Adrenal gland (tissue), 12 donors: ENCODE data around the gene KDM2A. TPM values are rescaled to one million over a fixed set of nuclear protein-coding genes. Genes with fewer than 3 reads are reported as not detected.

Experiments
- DNase-seq, 7 donors: peaks; one replicate each; pipeline ENCODE4 v3.0.0-alpha.2; 2019 to 2020
- H3K27ac ChIP-seq, 5 donors: fragments of 200-600 bp; sonication (generic) in 4 of 5; 1 replicate in 3 of 5; 2 replicates in 2 of 5; pipeline versions ENCODE4 v1.5.1 to v1.8.0; 2016 to 2020; ENCODE audit warnings: mild to moderate bottlenecking in 1 of 5
- H3K27me3 ChIP-seq: fragments of 200-600 bp; 2 replicates; pipeline ENCODE4 v1.8.0; 2021
- H3K36me3 ChIP-seq, 2 donors: fragments of 200-600 bp; replicated peaks in 1 of 2; 1 replicate in 1 of 2; 2 replicates in 1 of 2; pipeline versions ENCODE4 v1.5.1 to v1.8.0; 2018 to 2022
- H3K4me1 ChIP-seq, 2 donors: fragments of 200-600 bp; replicated peaks in 1 of 2; 1 replicate in 1 of 2; 2 replicates in 1 of 2; pipeline versions ENCODE4 v1.5.1 to v1.8.0; 2018 to 2021
- H3K4me3 ChIP-seq, 4 donors: fragments of 200-600 bp; sonication (generic) in 3 of 4; one replicate each; pipeline ENCODE4 v1.5.1; 2016 to 2018
- H3K9me3 ChIP-seq, 3 donors: fragments of 200-600 bp; sonication (generic) in 1 of 3; replicated peaks in 1 of 3; 1 replicate in 2 of 3; 2 replicates in 1 of 3; pipeline versions ENCODE4 v1.5.1 to v1.8.0; 2016 to 2021
- POLR2A ChIP-seq, 2 donors: fragments of 450-650 bp; IDR thresholded peaks; one replicate each; pipeline ENCODE4 v1.6.1; 2017; ENCODE audit warnings: antibody characterized with exemption in 2 of 2, mild to moderate bottlenecking in 2 of 2, moderate library complexity in 1 of 2
- WGBS, 4 donors: extraction: QIAGEN DNeasy Blood & Tissue Kit in 2 of 4; methylation state at CpG; one replicate each; pipeline versions ENCODE4 v1.1.5 to v1.1.7; 2013 to 2017; 5-methylcytosine and 5-hydroxymethylcytosine counted together
- intact Hi-C, 2 donors: fragments of 100-400 bp; cut with DNase I; formaldehyde crosslinking; loops; one replicate each; pipeline versions ENCODE4 v1.14.1 to v1.15.0; 2022 to 2023
- polyA plus RNA-seq, 3 donors: library from polyadenylated mRNA; stranded (reverse); fragments of 200-250 nt in 2 of 3; fragments of 350-450 nt in 1 of 3; fragmentation: Illumina TruSeq in 1 of 3; extraction: RNeasy Lipid Tissue Mini Kit (QIAGEN cat#74804) in 1 of 3; gene quantifications; one replicate each; pipeline ENCODE4 v1.2.3, GENCODE V29; 2013 to 2014
- total RNA-seq, 9 donors: library from RNA; depleted of rRNA in 4 of 9; stranded (reverse); fragments of >200 nt in 4 of 9; fragments of 120-200 nt in 1 of 9; fragmentation: NEBNext Ultra II Directional in 1 of 9; extraction: Animal tissue kit (Norgen Biotek cat#: 25700) in 1 of 9; gene quantifications; one replicate each; pipeline versions ENCODE4 v1.1.0 to v1.2.4, GENCODE V29; 2013 to 2023
- TF ChIP-seq, protein P1 (sequence below), 6 experiments: fragments of 450-650 bp in 4 of 6; fragments of 200-600 bp in 2 of 6; sonication (generic) in 1 of 6; IDR thresholded peaks; 1 replicate in 5 of 6; 2 replicates in 1 of 6; pipeline versions ENCODE4 v1.5.1 to v1.8.0; 2016 to 2021; ENCODE audit warnings: antibody characterized with exemption in 6 of 6, mild to moderate bottlenecking in 2 of 6, moderate library complexity in 1 of 6
- donor health status: healthy with polysubstance abuse.
- donor health status: Bipolar disorder and iron deficiency.
- donor health status: DM: yes; HTN: yes; CAD: no.
- donor health status: DM: no; HTN: no; CAD: no.
- donor health status: DM: no; HTN: no; CAD: no.
- donor health status: DM: yes; HTN: yes; CAD: no.

The KDM2A gene
- total and polyA plus RNA-seq, 12 donors: 30.6 to 65.3 (median 45.7) TPM

GRCh38 chr11:67261946-67262681 is 143.1 kb downstream of the KDM2A start:
- H3K9me3 ChIP-seq: no peaks in the 10 kb centered on the region
- TF ChIP-seq POLR2A (IDR thresholded peaks at IDR 0.05): no peak
- TF ChIP-seq, protein P1, sequence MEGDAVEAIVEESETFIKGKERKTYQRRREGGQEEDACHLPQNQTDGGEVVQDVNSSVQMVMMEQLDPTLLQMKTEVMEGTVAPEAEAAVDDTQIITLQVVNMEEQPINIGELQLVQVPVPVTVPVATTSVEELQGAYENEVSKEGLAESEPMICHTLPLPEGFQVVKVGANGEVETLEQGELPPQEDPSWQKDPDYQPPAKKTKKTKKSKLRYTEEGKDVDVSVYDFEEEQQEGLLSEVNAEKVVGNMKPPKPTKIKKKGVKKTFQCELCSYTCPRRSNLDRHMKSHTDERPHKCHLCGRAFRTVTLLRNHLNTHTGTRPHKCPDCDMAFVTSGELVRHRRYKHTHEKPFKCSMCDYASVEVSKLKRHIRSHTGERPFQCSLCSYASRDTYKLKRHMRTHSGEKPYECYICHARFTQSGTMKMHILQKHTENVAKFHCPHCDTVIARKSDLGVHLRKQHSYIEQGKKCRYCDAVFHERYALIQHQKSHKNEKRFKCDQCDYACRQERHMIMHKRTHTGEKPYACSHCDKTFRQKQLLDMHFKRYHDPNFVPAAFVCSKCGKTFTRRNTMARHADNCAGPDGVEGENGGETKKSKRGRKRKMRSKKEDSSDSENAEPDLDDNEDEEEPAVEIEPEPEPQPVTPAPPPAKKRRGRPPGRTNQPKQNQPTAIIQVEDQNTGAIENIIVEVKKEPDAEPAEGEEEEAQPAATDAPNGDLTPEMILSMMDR (IDR thresholded peaks at IDR 0.05): no peak
- peak overlapping the region in 1 of 5 donors; percentile 88 for H3K27ac ChIP-seq
- peaks cover 12 to 28% of the 10 kb centered on the region in 2 donors for H3K4me1 ChIP-seq
- H3K27me3 ChIP-seq: no peaks in the 10 kb centered on the region
- peak in 2 of 7 donors; percentile 25 to 31 for DNase-seq
- WGBS, 4 donors: 47 to 59% (median 53%) methylated on average over 12 to 18 of the region's 18 CpGs
- no peak overlapping the region for H3K4me3 ChIP-seq
- intact Hi-C loops: no loop called here
- H3K36me3 ChIP-seq: peaks cover 0 to under 1% of the 10 kb centered on the region in 2 donors

- 30 to 42% (median 40%) methylated on average over 20 to 22 of the region's 22 CpGs for WGBS, 4 donors
- DNase-seq: peak; percentile 79 to 92 (median 85)
- H3K4me1 ChIP-seq: peaks cover 16 to 37% of the 10 kb centered on the region in 2 donors
- no peak for TF ChIP-seq POLR2A (IDR thresholded peaks at IDR 0.05)
- TF ChIP-seq, protein P1 (IDR thresholded peaks at IDR 0.05): peak; percentile 68 to 87 (median 83)
- intact Hi-C loops: no loop called here
- no peaks in the 10 kb centered on the region for H3K9me3 ChIP-seq
- H3K27me3 ChIP-seq: no peaks in the 10 kb centered on the region
- no peak overlapping the region for H3K4me3 ChIP-seq
- peak overlapping the region in 3 of 5 donors; percentile 18 to 88 (median 74) for H3K27ac ChIP-seq
- H3K36me3 ChIP-seq: no peaks in the 10 kb centered on the region
Measured at GRCh38 chr11:67262731-67263675, 143.9 kb downstream of the KDM2A start.

DNA sequence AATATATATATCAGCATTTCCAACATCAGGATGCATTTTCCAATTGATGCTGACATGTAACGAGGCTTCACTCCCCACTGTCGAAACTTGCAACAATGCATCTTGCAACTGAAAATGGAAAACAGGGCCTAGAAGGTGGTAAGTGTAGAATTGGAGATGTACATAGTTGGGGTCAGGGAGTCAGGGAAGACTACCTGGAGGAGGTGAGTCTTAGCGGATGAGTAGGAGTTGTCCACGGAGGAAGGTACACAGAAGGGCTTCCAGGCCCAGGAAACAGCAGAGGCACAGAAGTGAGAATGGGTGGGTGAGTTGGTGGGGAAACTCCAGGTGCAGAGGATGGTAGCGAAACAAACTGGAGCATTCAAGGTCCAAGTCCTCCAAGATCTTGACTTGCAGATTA is 145.2 kb downstream of the KDM2A start:
- H3K27ac ChIP-seq: no peak overlapping the region
- H3K9me3 ChIP-seq: no peaks in the 10 kb centered on the region
- TF ChIP-seq POLR2A (IDR thresholded peaks at IDR 0.05): no peak
- TF ChIP-seq, protein P1 (IDR thresholded peaks at IDR 0.05): no peak
- H3K4me3 ChIP-seq: no peak overlapping the region
- 93 to 97% (median 94%) methylated on average over 5 of the region's 5 CpGs for WGBS, 4 donors
- intact Hi-C loops: no loop called here
- peak in 1 of 7 donors; percentile 10 for DNase-seq
- H3K27me3 ChIP-seq: no peaks in the 10 kb centered on the region
- peaks cover 0 to 7% of the 10 kb centered on the region in 2 donors for H3K36me3 ChIP-seq
- peaks cover 18 to 49% of the 10 kb centered on the region in 2 donors for H3K4me1 ChIP-seq
